Central memory CD8-positive, alpha-beta T cell (primary cell): ENCODE data around the gene AGAP3.
A peak's percentile ranks its signal among the peaks of the same experiment; 100 is the strongest.

ENCODE experiments used
- ATAC-seq: fragments of 150-1000 bp; cut with Tn5 transposase; replicated peaks from 2 replicates; pipeline ENCODE4 v1.10.0; 2022; ENCODE audit warnings: mild to moderate bottlenecking, moderate FRiP score, moderate number of reproducible peaks; ENCODE audit not compliant: poor library complexity, severe bottlenecking; ENCODE audit errors: extremely low read depth
- DNase-seq, 2 donors: peaks; one replicate each; pipeline ENCODE4 v3.0.0; 2021; ENCODE audit warnings: low spot score in 2 of 2
- H3K27ac Mint-ChIP-seq: one replicate; pipeline ENCODE4 v1.8.0; 2022; ENCODE audit warnings: low read depth, mild to moderate bottlenecking, moderate library complexity, mixed read lengths
- H3K27me3 Mint-ChIP-seq: one replicate; pipeline ENCODE4 v1.8.0; 2022; ENCODE audit warnings: mixed read lengths
- H3K36me3 Mint-ChIP-seq: one replicate; pipeline ENCODE4 v1.8.0; 2022; ENCODE audit warnings: mild to moderate bottlenecking, moderate library complexity, mixed read lengths; ENCODE audit not compliant: insufficient read depth
- H3K4me1 Mint-ChIP-seq: one replicate; pipeline ENCODE4 v1.8.0; 2022; ENCODE audit warnings: mixed read lengths
- H3K4me3 Mint-ChIP-seq: one replicate; pipeline ENCODE4 v1.8.0; 2022; ENCODE audit warnings: mild to moderate bottlenecking, moderate library complexity, mixed read lengths
- H3K9me3 Mint-ChIP-seq: one replicate; pipeline ENCODE4 v1.8.0; 2022; ENCODE audit warnings: mixed read lengths

AGAP3 gene

DNA sequence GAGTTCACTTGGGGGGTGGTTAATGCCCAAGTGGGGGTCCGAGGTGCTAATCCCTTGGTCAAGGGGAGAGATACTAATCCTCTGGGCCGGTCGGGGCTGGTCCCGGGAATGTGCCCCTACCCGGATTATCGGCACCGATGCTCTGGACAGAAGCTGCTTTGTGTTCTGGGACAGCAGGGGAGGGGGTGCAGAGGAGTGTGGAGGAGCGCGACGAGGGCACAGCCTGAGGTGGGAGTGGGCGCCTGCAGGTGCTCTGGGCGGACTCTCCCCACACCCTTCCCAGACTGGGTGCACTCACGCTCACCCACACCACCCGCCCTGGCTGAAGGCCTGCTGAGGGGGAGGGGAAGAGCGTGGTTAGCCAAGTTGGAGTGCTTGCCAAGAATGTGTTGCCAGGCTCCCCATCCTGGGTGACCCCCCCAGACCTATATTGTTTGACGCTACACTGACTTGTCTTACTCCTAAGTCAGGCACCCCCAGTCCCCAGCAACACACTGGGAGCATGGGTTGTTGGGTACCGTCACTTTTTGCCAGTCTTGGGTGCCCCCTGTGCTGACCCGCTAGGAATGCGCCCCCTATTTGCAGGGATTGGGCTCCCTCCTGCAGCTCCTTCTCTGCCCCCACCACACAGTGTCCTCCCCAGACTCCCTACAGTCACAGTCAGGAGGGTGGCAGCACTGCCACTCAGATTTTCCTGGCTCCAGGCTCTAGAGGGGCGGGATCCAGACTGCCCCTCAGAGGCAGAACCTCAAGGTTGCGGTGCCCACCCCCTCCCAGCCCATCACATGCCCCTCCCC is 25.7 kb upstream of the AGAP3 start:
- H3K36me3 Mint-ChIP-seq, result peaks cover 24% of the 10 kb centered on the region
- peak overlapping the region; percentile 16 for H3K27ac Mint-ChIP-seq
- H3K4me1 Mint-ChIP-seq, result peaks cover 34% of the 10 kb centered on the region
- ATAC-seq (no peak), DNase-seq (no peak)
- no peaks in the 10 kb centered on the region for H3K9me3 Mint-ChIP-seq
- no peaks in the 10 kb centered on the region for H3K27me3 Mint-ChIP-seq
- peak overlapping the region; percentile 94 for H3K4me3 Mint-ChIP-seq

DNA sequence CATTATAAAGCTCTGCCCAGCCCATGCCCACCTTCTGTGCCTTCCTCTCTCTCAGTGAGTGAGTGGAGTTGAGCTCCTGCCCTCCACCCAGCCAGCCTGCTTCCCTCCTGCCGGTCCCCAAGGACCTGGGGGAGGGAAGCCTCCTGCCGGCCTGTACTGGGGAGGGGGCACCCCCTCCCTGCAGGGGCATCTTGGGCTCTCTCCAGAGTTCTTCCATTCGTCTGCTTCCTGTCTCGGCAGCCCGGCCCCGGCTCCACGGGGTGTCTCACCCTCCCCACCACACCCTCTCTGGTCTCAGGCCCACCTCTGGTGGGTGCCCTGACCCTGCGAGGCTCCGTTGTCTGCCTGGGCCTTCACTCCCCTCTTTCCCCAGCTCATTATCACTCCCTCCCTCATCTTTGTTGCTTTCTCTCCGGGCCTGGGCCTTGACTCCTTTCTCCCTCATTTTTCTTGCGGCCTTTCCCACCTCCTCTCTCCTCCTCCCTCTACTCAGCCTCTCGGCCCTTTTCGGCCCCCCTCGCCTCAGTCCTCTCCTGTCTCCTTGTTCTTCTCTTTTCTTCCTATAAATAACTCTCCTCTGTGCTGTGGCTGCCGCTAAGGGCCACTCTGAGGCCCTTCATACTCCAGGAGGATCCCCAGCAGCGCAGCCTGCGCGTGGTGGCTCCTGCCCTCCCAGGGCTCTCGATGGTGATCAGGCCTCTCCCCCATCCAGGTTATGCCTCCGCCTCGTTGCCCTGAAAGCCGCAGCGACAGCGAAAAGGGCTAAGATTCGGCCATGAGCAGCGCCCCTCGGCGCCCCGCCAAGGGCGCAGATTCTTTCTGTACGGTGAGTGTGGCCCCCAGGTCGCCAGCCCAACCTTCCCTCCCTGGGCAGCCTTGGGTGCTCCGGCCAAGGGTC is 24.8 kb upstream of the AGAP3 start:
- H3K4me1 Mint-ChIP-seq, result peaks cover 34% of the 10 kb centered on the region
- H3K27me3 Mint-ChIP-seq, result no peaks in the 10 kb centered on the region
- H3K36me3 Mint-ChIP-seq, result peaks cover 26% of the 10 kb centered on the region
- no peaks in the 10 kb centered on the region for H3K9me3 Mint-ChIP-seq
- peak overlapping the region; percentile 94 for H3K4me3 Mint-ChIP-seq
- ATAC-seq, result no peak
- no peak overlapping the region for H3K27ac Mint-ChIP-seq
- DNase-seq, result no peak

DNA sequence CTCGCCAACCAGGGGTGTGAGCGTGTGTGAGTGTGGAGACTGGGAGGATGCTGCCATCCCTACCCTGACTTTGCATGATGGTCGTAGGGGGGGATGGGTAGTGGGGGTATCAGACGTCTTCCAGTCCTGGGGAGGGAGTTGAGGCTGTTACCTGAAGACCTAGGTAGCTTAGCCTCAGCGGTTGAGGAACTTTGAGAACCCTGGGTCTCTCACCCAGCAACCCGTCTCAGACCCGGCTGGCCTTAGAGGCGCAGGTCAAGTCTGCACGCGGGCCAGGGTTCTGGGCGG is 24.2 kb upstream of the AGAP3 start:
- Mint-ChIP-seq H3K4me3 (peak overlapping the region; percentile 94), H3K27ac (no peak overlapping the region), H3K9me3 (no peaks in the 10 kb centered on the region), H3K27me3 (no peaks in the 10 kb centered on the region), H3K36me3 (peaks cover 29% of the 10 kb centered on the region), H3K4me1 (peaks cover 31% of the 10 kb centered on the region)
- DNase-seq (no peak), ATAC-seq (no peak)

DNA sequence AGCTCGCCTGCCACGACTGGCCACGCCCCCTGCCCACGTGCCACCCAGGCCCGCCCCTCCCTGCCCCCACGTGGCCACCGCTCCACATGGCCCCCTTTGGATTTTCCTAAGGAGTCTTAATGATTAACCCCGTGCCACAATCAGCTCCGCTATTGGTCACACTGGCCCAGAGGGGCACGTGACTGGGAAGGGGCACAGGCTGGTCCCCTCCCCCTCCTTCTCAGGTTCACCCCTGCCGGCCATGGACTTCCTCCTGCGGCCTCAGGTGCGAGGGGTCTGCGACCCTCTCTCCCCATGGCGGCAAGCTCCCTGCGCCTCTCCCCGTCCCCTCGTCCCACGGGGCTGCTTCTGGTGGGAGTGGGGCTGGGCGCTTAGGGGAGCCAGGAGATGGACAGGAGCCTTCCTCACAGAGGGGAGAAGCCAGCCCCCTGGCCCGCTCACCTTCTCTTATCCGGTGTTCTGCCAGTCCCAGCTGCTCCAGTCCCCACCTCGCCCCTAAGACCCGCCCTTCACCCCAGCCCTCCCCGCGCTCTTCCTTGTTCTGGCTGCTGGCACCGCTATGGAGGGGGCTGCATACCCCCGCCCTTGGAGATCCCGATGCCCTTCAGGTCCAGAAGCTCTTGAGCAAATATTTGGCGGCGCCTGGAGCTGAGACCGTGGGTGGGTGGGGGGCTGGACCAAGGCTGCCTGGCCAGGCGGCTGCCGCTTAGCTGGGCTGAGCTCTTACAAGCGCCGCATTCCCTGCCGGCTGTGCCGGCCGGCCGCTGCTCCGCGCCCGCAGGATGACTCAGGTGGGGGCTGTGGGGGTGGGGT is 23.7 kb upstream of the AGAP3 start:
- H3K4me3 Mint-ChIP-seq, result no peak overlapping the region
- DNase-seq, result no peak
- ATAC-seq, result no peak
- H3K27me3 Mint-ChIP-seq, result no peaks in the 10 kb centered on the region
- peaks cover 26% of the 10 kb centered on the region for H3K4me1 Mint-ChIP-seq
- no peaks in the 10 kb centered on the region for H3K9me3 Mint-ChIP-seq
- no peak overlapping the region for H3K27ac Mint-ChIP-seq
- peaks cover 28% of the 10 kb centered on the region for H3K36me3 Mint-ChIP-seq

DNA sequence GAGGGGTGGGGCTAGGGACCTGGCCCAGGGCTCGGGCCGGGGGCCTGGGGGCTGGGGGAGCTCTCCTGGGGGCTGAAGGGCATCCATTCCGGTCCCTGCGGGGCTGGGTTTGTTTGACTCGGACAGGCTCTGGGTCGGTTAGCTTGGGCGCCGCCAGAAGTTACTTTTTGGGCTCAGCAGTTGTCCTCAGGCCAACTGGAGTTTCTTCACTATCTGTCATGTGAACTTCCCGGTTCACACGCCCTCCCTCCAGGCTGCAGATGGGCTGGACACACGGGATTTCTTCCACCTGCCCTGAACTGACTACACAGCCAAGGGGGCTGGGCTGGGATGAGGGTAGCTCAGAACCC is 23.1 kb upstream of the AGAP3 start:
- Mint-ChIP-seq H3K27me3 (no peaks in the 10 kb centered on the region), H3K4me3 (no peak overlapping the region), H3K9me3 (no peaks in the 10 kb centered on the region), H3K36me3 (peaks cover 32% of the 10 kb centered on the region), H3K4me1 (peaks cover 24% of the 10 kb centered on the region), H3K27ac (no peak overlapping the region)
- DNase-seq (no peak), ATAC-seq (no peak)

DNA sequence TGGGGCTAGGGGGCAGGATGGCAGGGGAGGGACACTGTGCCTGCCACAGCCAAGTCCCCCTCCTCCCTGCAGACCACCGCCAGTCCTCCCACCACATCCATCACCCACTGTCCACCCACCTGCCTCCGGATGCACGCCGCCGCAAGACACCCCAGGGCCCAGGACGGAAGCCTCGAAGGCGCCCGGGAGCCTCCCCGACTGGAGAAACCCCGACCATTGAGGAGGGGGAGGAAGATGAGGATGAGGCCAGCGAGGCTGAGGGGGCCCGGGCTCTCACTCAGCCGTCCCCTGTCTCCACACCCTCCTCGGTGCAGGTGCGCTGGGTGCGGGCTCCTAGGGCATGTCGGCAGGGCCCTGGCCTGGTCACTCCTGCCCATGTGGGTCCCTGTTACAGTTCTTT is 21.8 kb upstream of the AGAP3 start:
- Mint-ChIP-seq H3K4me3 (no peak overlapping the region), H3K4me1 (peaks cover 16% of the 10 kb centered on the region), H3K27me3 (no peaks in the 10 kb centered on the region), H3K36me3 (peaks cover 27% of the 10 kb centered on the region), H3K9me3 (no peaks in the 10 kb centered on the region), H3K27ac (no peak overlapping the region)
- no peak for DNase-seq
- no peak for ATAC-seq

DNA sequence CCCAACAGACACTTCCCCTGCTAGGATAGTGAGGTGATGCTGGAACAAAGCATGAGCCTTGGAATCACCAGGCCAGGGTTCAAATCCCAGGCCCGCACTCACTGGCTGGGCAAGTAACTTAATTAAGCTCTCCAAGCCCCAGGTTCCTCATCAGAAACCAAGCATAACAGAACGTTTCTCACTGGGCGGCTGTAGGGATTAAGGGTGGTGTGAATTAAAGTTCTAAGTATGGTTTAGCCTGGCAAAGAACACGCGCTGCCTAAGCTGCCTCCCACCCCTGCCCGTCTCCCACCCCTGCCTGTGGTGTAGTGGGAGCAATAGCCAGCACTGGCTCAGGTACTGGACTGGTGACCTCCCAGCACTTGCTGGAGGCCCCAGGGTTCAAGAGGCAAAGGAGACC is 21.3 kb upstream of the AGAP3 start:
- H3K9me3 Mint-ChIP-seq, result no peaks in the 10 kb centered on the region
- DNase-seq (no peak), ATAC-seq (no peak)
- peaks cover 16% of the 10 kb centered on the region for H3K4me1 Mint-ChIP-seq
- H3K4me3 Mint-ChIP-seq, result no peak overlapping the region
- H3K36me3 Mint-ChIP-seq, result peaks cover 26% of the 10 kb centered on the region
- no peak overlapping the region for H3K27ac Mint-ChIP-seq
- H3K27me3 Mint-ChIP-seq, result no peaks in the 10 kb centered on the region

DNA sequence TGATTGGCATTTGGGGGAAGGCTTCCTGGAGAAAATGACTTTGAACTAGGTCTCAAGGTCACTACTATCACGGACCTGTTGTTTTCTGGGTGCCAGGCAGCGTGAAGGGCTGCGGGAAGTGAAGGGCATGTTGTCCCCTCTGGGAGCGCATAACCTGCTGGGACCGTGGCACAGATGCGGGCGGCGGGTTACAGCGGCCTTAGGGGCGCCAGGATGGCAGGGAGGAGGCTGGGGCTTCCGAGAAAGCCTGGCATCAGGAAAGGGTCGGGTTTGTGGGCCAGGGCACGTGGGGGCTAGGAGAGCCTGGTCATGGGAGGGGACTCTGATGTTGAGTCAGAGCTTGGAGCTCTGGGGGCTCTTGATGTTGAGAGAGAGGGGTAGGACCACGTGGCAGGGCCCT is 20.8 kb upstream of the AGAP3 start:
- Mint-ChIP-seq H3K36me3 (peaks cover 28% of the 10 kb centered on the region), H3K4me3 (no peak overlapping the region), H3K4me1 (peaks cover 16% of the 10 kb centered on the region), H3K27me3 (no peaks in the 10 kb centered on the region), H3K27ac (no peak overlapping the region), H3K9me3 (no peaks in the 10 kb centered on the region)
- no peak for DNase-seq
- no peak for ATAC-seq

DNA sequence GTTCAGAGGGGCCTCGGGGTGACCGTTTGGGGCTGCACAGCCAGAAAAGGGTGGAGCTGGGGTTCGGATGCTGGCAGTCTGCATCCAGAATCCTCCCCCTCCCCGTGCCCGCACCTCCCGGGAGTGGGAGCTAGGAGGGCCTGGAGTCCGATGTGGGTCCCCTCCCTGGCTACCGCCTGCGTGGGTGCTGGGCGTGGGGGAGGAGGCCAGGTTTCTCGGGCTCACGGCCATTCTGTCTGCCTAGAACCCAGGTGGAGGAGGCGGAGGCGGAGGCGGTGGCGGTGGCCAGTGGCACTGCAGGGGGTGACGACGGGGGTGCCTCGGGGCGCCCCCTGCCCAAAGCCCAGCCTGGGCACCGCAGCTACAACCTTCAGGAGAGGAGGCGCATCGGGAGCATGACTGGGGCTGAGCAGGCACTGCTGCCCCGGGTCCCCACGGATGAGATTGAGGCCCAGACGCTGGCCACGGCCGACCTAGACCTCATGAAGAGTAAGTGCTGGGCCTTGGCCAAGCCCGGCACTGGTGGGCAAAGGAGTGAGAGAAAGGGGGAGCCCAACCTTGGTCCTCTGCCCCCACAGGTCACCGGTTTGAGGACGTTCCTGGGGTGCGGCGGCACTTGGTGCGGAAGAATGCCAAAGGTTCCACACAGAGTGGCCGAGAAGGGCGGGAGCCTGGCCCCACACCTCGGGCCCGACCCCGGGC is 19.9 kb upstream of the AGAP3 start:
- H3K4me1 Mint-ChIP-seq, result peaks cover 7% of the 10 kb centered on the region
- DNase-seq, result no peak
- peaks cover 28% of the 10 kb centered on the region for H3K36me3 Mint-ChIP-seq
- H3K9me3 Mint-ChIP-seq, result no peaks in the 10 kb centered on the region
- H3K4me3 Mint-ChIP-seq, result no peak overlapping the region
- H3K27ac Mint-ChIP-seq, result no peak overlapping the region
- ATAC-seq, result no peak
- no peaks in the 10 kb centered on the region for H3K27me3 Mint-ChIP-seq

DNA sequence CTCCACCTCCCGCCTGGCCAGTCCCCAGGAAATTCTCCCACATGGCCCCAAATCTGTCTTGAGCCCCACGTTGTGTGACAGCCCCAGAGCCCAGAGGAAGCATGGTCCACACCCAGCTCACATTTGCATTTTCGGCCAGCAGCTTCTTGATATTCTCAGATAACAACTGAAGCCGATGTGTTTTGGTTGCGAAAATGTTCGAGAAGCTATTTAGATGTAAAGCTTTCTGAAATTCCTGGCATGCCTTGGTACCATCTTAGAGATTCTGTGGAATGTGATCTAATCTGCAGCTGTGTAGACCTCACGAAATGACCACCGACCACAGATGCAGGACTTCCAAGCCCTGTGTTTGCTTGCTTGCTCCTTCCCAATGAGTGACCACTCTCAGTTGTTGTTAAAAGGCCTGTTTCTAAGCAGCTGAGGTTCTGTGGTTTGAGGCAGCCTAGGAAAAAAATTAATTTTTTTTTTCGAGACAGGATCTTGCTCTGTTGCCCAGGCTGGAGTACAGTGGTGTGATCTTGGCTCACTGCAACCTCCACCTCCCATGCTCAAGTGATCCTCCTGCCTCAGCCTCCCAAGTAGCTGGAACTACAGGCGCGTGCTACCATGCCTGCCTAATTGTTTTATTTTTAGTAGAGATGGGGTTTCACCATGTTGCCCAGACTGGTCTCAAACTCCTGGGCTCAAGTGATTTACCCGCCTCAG is 18.1 kb upstream of the AGAP3 start:
- no peaks in the 10 kb centered on the region for H3K27me3 Mint-ChIP-seq
- DNase-seq (no peak), ATAC-seq (no peak)
- H3K9me3 Mint-ChIP-seq, result no peaks in the 10 kb centered on the region
- peaks cover 34% of the 10 kb centered on the region for H3K36me3 Mint-ChIP-seq
- no peak overlapping the region for H3K27ac Mint-ChIP-seq
- H3K4me3 Mint-ChIP-seq, result no peak overlapping the region
- H3K4me1 Mint-ChIP-seq, result no peaks in the 10 kb centered on the region

DNA sequence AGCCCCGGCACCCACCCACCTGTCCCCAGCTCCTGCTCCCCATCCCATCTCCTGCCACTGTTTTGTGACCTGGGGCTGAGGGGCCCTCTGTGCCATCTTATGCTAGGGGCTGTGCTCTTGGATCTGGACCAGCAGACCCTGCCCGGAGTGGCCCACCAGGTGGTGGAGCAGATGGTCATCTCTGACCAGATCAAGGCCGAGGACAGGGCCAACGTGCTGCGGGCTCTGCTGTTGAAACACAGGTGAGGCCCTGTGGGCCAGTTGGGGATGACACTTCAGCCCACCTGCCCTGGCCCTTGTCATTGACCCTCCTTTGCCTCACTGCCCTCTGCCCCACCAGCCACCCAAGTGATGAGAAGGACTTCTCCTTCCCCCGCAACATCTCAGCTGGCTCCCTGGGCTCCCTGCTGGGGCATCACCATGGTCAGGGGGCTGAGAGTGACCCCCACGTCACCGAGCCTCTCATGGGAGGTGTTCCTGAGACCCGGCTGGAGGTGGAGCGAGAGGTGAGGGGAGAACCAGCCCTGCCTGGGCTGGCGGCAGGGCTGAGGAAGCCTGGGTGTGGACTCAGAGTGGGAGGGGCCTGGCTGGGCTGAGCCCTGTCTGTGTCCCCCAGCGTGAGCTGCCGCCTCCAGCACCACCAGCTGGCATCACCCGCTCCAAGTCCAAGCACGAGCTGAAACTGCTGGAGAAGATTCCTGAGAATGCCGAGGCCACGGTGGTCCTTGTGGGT is 16.3 kb upstream of the AGAP3 start:
- Mint-ChIP-seq H3K4me3 (no peak overlapping the region), H3K9me3 (no peaks in the 10 kb centered on the region), H3K36me3 (peaks cover 36% of the 10 kb centered on the region), H3K27ac (no peak overlapping the region), H3K27me3 (no peaks in the 10 kb centered on the region), H3K4me1 (no peaks in the 10 kb centered on the region)
- ATAC-seq, result no peak
- no peak for DNase-seq
